ENCODE measurements around the gene HYPK.

HYPK gene, protein sequence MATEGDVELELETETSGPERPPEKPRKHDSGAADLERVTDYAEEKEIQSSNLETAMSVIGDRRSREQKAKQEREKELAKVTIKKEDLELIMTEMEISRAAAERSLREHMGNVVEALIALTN

GRCh38 chr15:43800286-43801141, at the start of gene HYPK:
HYPK (plus strand) TSS chr15:43800599; CDS start chr15:43800623, 24 bp downstream.
- peak; percentile 88 for DNase-seq (ENCODE audit: low read depth)

DNA sequence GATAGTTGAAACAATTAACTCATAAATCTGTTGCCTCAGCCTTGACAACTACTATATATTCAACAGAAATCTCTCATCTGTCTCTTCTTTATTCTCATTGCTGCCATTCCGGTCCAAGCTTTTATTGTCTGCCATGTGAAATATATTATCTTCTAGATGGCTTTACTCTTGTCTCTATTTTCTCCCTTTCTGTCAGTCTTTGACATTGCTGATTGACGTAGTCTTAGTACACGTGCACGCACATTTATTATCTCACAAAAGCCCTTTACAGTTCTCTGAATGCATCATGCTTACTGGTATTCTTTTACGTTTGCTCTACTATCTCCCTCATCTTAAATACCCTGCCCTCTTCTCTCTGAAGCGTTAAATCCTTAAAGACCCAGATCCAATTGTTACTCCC, 48.5 kb upstream of the HYPK start:
- no peak for DNase-seq (ENCODE audit: low read depth)

DNA sequence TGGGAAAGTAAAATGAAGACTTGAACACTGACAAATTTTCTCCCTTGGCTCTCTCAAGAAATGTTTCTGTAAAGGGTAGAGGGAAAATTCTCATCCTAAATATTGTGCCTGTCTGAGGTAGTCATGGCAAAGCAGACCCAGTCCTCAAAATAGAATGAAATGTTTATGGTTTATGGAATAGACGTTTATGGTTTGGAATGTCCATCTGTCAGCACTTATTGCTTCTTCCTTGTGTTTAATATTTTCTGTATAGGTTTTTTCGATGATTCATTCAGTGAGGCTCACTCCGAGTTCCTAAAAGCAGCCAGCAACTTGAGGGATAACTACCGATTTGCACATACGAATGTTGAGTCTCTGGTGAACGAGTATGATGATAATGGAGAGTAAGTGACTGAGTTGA, 37.6 kb upstream of the HYPK start:
- no peak for DNase-seq (ENCODE audit: low read depth)

GRCh38 chr15:43763819-43764446, 36.5 kb upstream of the HYPK start:
- DNase-seq (ENCODE audit: low read depth), result no peak

GRCh38 chr15:43769584-43770228, 30.7 kb upstream of the HYPK start:
- DNase-seq (ENCODE audit: low read depth), result no peak

DNA sequence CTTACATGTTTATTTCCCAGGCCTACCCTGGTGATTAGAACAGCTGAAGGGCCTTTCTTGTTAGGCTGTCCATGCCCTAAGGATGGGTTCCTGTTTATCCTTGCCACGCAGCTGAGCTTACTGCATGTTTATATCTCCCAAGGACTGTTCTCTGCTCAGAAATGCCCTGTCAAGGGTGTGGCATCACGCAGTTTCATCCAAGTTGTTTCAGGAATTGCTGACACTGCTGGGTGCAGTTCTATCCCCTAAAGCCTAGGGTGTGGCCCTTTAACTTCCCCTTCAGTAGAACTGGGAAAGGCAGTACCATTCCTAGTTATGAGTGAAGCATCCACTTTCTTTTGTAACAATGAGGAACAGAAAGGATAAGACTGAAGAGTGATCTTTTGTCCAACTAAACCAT, 28.6 kb upstream of the HYPK start:
- no peak for DNase-seq (ENCODE audit: low read depth)

DNA sequence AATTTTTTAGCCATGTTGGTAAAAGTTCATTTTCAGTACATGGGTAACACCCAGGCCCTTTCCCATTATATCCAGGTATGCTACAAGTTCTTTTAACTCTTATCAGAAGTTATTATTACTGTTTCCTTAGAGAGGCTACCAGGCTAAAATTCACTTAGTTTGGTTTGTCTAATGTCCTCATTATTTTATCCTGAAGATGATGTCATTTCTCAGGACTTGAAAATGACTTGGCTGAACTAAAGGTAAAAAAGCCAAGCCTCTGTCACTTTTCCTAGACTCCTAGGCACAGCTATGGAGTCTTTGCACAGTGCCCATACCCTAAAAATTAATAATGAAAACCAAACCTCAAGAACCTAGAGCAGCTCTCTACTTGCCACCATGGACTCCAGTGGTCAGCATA, 27.8 kb upstream of the HYPK start:
- no peak for DNase-seq (ENCODE audit: low read depth)

DNA sequence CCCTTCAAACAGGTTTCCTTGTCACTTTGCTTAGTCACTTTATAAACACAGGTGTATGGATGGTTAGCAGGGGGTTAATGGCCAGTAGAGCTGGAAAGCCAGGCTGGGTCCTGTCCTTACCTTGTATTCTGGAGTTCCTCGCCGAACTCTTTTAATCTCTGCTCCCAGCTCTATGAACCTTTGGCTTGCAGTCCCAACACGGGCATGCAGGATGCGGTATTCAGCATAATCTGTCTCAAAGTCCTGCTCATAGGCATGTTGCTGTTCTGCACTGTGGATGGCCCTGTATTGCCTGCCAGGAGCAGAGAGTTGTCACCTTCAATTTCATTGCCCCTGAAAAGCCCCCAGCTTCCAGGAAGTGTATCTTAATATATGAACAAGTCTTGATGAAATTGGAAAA, 26.3 kb upstream of the HYPK start:
- no peak for DNase-seq (ENCODE audit: low read depth)

DNA sequence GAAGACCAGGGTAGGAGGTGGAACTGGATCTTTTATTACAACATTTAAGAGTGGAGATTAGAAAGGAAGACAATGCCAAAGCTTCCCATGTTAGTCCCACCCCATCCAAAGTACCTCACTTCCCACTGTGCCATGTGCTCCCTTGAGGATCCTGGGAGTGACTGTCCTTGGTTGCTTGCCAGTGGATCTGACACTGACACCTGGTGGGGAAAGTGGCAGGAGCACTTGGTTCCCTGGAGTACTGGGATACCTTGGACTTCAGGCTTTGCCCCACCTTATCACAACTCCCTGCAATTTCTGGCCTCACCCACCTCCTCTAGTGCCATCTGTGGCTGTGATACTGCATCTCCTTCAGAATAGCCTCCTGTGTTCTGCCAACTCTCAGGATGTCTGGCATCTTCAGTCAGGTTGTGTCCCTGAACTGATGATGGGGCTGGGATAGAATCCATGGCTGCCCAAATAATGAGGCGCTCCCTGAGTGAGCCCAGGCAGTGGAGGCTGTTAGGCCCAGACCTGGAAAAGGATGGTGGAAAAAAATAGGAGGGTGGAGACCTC, 24.9 kb upstream of the HYPK start:
- DNase-seq (ENCODE audit: low read depth), result no peak

DNA sequence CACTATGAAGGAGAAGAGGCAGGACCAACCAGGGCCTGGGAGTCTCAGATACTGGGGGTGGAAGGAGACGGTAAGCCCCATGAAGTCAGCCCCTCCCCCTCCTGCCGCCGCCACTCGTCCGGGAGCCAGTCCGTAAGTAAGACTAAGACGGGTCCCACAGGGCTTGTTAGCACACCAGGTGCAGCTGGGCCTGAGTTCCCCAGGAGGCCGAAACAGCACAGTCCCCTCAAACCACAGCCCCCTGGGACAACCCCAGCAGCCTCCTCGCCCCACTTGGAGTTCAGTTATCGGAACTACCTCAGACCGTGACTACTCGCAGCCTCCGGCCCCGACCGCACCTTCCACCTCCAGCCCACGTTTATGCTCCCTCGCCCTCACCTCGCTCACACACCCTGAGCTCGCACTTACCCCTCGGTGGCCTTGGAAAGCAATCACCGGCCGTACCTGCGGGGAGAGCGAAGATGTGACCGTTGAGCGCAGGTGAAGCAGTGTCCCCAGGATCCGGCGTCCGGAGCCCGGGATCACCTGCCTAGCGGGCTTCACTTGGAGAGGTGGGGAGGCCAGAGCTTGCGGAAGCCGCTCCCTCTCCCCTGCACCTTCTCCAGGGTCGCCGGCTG, 24.2 kb upstream of the HYPK start:
- DNase-seq (ENCODE audit: low read depth), result no peak

DNA sequence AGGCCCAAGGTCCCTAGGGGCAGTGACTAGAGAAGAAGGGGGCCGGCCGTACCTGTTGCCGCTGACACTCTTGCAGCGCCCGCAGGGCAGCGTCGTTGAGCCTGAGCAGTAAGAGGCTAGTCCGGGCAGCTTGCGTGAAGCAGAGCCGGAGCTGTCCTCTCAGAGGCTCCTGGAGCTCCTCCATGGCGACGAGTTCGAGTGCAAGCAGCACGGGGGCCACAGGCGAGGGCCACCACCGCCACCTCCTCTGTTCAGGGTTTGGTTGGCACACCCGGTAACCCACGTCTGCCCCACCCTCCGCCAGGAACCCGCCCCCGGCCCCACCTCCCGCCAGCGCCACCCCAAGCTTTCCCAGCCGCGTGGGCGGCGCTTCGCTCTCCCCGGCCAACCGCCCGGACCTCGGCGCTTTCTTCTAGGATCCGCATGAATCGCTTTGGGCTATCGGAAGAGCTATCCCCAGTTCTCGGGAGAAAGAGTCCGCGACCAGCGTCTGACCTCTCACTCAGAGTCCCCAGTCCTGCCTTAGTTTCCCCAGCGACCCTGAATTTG, 23.6 kb upstream of the HYPK start, which contains the start of gene ELL3:
ELL3 (minus strand) TSS at position 249 of the 549 bp plus-strand sequence; CDS start at position 184, 65 bp downstream.
- peak; percentile 66 for DNase-seq (ENCODE audit: low read depth)

DNA sequence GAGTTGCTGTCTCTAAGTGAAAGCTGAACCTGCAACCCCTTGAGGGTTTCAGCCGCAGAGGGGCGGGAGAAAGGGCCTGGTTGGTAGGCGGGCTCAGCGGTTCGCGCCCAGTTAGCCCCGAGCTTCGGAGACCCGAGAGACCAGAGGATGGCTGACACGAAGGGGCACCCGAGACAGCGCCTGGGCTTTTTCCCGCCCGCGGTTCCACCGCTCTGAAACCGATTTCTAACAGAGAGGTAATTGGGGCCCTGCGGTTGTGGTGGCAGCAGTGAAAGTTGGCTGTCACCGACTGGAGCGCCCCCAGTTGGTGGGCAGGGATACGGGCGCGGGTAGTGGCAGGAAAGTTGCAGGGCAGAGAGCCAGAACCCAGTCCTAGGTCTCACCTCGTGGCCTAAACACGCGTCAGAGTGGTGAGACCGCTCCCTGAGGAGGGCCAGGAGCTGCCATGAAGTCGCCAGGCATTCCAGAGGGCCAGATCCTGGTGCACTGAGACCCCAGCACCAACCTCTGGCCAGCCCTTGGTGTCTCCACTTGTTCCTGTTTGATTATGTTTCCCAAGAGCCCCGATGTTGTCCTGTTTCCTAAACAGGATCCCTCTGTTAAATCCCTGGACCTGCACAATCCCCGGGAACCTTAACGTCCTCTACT, 23.0 kb upstream of the HYPK start:
- DNase-seq (ENCODE audit: low read depth), result peak; percentile 70

GRCh38 chr15:43779016-43779415, 21.4 kb upstream of the HYPK start:
- DNase-seq (ENCODE audit: low read depth), result no peak

DNA sequence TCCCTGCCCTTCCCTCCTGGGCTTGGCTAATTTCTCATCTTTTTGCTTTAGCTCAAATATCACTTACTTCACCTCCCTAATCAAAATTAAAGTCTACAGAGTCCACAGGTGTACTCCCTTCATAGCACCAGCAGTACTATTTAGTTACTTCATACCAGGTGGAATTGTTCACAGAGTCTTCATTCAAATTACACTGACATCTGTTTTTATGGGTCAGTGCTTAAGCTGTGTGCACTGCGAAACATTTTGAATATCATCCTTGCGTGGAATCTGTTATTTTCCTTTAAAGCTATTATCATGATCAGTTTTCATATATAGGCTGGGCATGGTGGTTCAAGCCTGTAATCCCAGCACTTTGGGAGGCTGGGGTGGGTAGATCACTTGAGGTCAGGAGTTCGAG, 11.0 kb upstream of the HYPK start:
- no peak for DNase-seq (ENCODE audit: low read depth)

- peak; percentile 100 for DNase-seq (ENCODE audit: low read depth)
Observed at GRCh38 chr15:43791993-43792760, 8.2 kb upstream of the HYPK start, which contains the start of gene SERF2. SERF2 (plus strand) TSS chr15:43792320; CDS start chr15:43792377, 57 bp downstream.

DNA sequence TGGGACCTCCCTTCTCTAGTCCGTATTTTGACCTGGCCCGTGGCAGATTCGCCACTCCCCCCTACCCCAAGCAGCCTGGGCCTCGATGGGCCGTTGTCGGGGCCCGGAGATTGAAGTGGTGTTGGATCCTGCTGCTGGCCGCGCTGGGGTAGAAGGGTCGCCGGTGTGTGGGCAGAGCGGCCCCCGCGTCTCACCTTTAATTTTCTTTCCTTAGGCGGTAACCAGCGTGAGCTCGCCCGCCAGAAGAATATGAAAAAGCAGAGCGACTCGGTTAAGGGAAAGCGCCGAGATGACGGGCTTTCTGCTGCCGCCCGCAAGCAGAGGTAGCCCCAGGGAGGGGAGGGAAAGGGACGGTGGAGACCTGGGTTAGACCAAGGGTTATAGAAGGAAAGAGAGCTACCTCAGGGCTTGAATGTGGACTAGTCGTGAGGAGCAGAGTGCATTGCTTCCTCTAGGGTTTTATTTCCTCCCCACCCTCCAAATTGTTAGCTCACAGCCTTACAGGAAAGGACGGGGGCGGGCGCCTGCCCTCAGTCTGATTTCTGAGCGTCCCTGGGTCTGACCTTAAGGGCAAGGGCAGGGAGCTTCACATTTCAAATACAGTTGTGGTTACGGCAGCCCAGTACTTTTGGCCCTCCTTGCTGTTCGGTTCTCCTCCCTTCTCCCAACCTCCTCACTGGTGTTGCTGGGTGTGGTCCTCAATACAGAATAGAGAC, 7.5 kb upstream of the HYPK start:
- no peak for DNase-seq (ENCODE audit: low read depth)

DNA sequence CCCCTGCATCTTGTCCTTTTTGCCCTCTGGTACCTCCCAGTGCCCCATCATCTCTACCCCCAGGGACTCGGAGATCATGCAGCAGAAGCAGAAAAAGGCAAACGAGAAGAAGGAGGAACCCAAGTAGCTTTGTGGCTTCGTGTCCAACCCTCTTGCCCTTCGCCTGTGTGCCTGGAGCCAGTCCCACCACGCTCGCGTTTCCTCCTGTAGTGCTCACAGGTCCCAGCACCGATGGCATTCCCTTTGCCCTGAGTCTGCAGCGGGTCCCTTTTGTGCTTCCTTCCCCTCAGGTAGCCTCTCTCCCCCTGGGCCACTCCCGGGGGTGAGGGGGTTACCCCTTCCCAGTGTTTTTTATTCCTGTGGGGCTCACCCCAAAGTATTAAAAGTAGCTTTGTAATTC, 6.8 kb upstream of the HYPK start:
- DNase-seq (ENCODE audit: low read depth), result no peak

- DNase-seq (ENCODE audit: low read depth), result no peak
Observed at GRCh38 chr15:43794269-43795037, 5.9 kb upstream of the HYPK start.

GRCh38 chr15:43795197-43795596, 5.2 kb upstream of the HYPK start:
- no peak for DNase-seq (ENCODE audit: low read depth)

All from activated T-helper 9 cell treated with anti-CD3 and anti-CD28 coated beads, Interleukin-2, amount 50 U/mL, for 16 hours (primary cell).